GM19452 (cell line): Measurements from ENCODE around the gene TH.

Experiments used
- ATAC-seq: cut with Tn5 transposase; IDR thresholded peaks from one replicate; pipeline ENCODE4 v1.9.1; 2021; ENCODE audit not compliant: unreplicated experiment

Gene TH

GRCh38 chr11:2143799-2144543 lies 27.6 kb downstream of the TH start:
- no peak for ATAC-seq

- no peak for ATAC-seq
Observed at GRCh38 chr11:2143477-2143798, 28.2 kb downstream of the TH start.

GRCh38 chr11:2142762-2143202 lies 28.8 kb downstream of the TH start:
- ATAC-seq: no peak

- no peak for ATAC-seq
Observed at GRCh38 chr11:2142300-2142759, 29.3 kb downstream of the TH start.

GRCh38 chr11:2140411-2141400 lies 30.9 kb downstream of the TH start:
- no peak for ATAC-seq

GRCh38 chr11:2139621-2140337 lies 31.8 kb downstream of the TH start:
- no peak for ATAC-seq

GRCh38 chr11:2139123-2139521 lies 32.5 kb downstream of the TH start, which contains the start of gene IGF2:
Gene IGF2, minus strand, starts transcription at chr11:2139389. Its CDS starts 3,866 bp downstream, at chr11:2135523.
- no peak for ATAC-seq

- no peak for ATAC-seq
Observed at GRCh38 chr11:2138431-2139122, 33.0 kb downstream of the TH start.

- ATAC-seq: no peak
Observed at GRCh38 chr11:2138068-2138430, 33.6 kb downstream of the TH start.

- no peak for ATAC-seq
Observed at GRCh38 chr11:2137202-2138067, 34.2 kb downstream of the TH start.

GRCh38 chr11:2136952-2137201 lies 34.7 kb downstream of the TH start:
- no peak for ATAC-seq

GRCh38 chr11:2136209-2136951 lies 35.2 kb downstream of the TH start:
- ATAC-seq: no peak

GRCh38 chr11:2135648-2136201 lies 35.9 kb downstream of the TH start:
- ATAC-seq: no peak

- ATAC-seq: no peak
Observed at GRCh38 chr11:2135018-2135569, 36.5 kb downstream of the TH start.

- ATAC-seq: no peak
Observed at GRCh38 chr11:2134022-2135010, 37.3 kb downstream of the TH start.

- no peak for ATAC-seq
Observed at GRCh38 chr11:2133241-2134021, 38.2 kb downstream of the TH start.

- no peak for ATAC-seq
Observed at GRCh38 chr11:2132874-2133240, 38.8 kb downstream of the TH start.
